ENCODE data around the gene FPGS.

FPGS gene

GRCh38 chr9:127789179-127789578 lies 13.5 kb upstream of the FPGS start:
- no peak for DNase-seq (ENCODE audit: low read depth)

- no peak for DNase-seq (ENCODE audit: low read depth)
Observed at GRCh38 chr9:127790094-127790855, 12.4 kb upstream of the FPGS start.

- no peak for DNase-seq (ENCODE audit: low read depth)
Observed at GRCh38 chr9:127791085-127791484, 11.6 kb upstream of the FPGS start.

GRCh38 chr9:127792417-127793031 lies 10.2 kb upstream of the FPGS start:
- no peak for DNase-seq (ENCODE audit: low read depth)

- DNase-seq (ENCODE audit: low read depth) = peak; percentile 41
Observed at GRCh38 chr9:127793093-127793708, 9.5 kb upstream of the FPGS start.

GRCh38 chr9:127794001-127794791 lies 8.5 kb upstream of the FPGS start:
- DNase-seq (ENCODE audit: low read depth) = no peak

GRCh38 chr9:127796225-127796813 lies 6.4 kb upstream of the FPGS start:
- peak; percentile 29 for DNase-seq (ENCODE audit: low read depth)

GRCh38 chr9:127796852-127797370 lies 5.8 kb upstream of the FPGS start:
- no peak for DNase-seq (ENCODE audit: low read depth)

GRCh38 chr9:127801955-127802575 lies 617 bp upstream of the FPGS start:
- no peak for DNase-seq (ENCODE audit: low read depth)

- DNase-seq (ENCODE audit: low read depth) = peak; percentile 72
Observed at GRCh38 chr9:127803507-127804352, 1.0 kb downstream of the FPGS start.

GRCh38 chr9:127805620-127806019 lies 2.9 kb downstream of the FPGS start:
- DNase-seq (ENCODE audit: low read depth) = no peak

- no peak for DNase-seq (ENCODE audit: low read depth)
Observed at GRCh38 chr9:127806871-127807270, 4.2 kb downstream of the FPGS start.

GRCh38 chr9:127808347-127809001 lies 5.8 kb downstream of the FPGS start:
- no peak for DNase-seq (ENCODE audit: low read depth)

GRCh38 chr9:127809002-127809539 lies 6.4 kb downstream of the FPGS start:
- DNase-seq (ENCODE audit: low read depth) = no peak

GRCh38 chr9:127809540-127810377 lies 7.1 kb downstream of the FPGS start:
- peak; percentile 50 for DNase-seq (ENCODE audit: low read depth)

- no peak for DNase-seq (ENCODE audit: low read depth)
Observed at GRCh38 chr9:127810378-127811187, 7.9 kb downstream of the FPGS start.

- peak; percentile 2 for DNase-seq (ENCODE audit: low read depth)
Observed at GRCh38 chr9:127812011-127812410, 9.3 kb downstream of the FPGS start.
